ENCODE results near the gene ABCC5. TPM values are rescaled to one million over a fixed set of nuclear protein-coding genes. Genes with fewer than 3 reads are reported as not detected.

The ABCC5 gene
- total RNA-seq, 1 donor from 2014 or later, result 39.0 TPM

GRCh38 chr3:184002469-184002868 lies 15.2 kb downstream of the ABCC5 start:
- peaks cover 9% of the 10 kb centered on the region for H3K4me1 Mint-ChIP-seq (ENCODE audit: unreplicated experiment)
- no peak for TF ChIP-seq CTCF (IDR thresholded peaks at IDR 0.05)
- H3K27ac Mint-ChIP-seq (ENCODE audit: unreplicated experiment), result no peak overlapping the region
- no peaks in the 10 kb centered on the region for H3K9me3 Mint-ChIP-seq (ENCODE audit: unreplicated experiment)
- no peaks in the 10 kb centered on the region for H3K27me3 Mint-ChIP-seq (ENCODE audit: unreplicated experiment)
- H3K36me3 Mint-ChIP-seq (ENCODE audit: unreplicated experiment), result peaks cover 23% of the 10 kb centered on the region
- no peak for DNase-seq (ENCODE audit: extremely low spot score, unreplicated experiment)
- no peak overlapping the region for H3K4me3 Mint-ChIP-seq (ENCODE audit: unreplicated experiment)

- peaks cover 9% of the 10 kb centered on the region for H3K4me1 Mint-ChIP-seq (ENCODE audit: unreplicated experiment)
- H3K9me3 Mint-ChIP-seq (ENCODE audit: unreplicated experiment), result no peaks in the 10 kb centered on the region
- peaks cover 22% of the 10 kb centered on the region for H3K36me3 Mint-ChIP-seq (ENCODE audit: unreplicated experiment)
- no peak overlapping the region for H3K27ac Mint-ChIP-seq (ENCODE audit: unreplicated experiment)
- H3K27me3 Mint-ChIP-seq (ENCODE audit: unreplicated experiment), result no peaks in the 10 kb centered on the region
- no peak for DNase-seq (ENCODE audit: extremely low spot score, unreplicated experiment)
- no peak for TF ChIP-seq CTCF (IDR thresholded peaks at IDR 0.05)
- H3K4me3 Mint-ChIP-seq (ENCODE audit: unreplicated experiment), result no peak overlapping the region
Measured at GRCh38 chr3:184001761-184002160, 15.9 kb downstream of the ABCC5 start.

GRCh38 chr3:183991403-183991802 lies 26.3 kb downstream of the ABCC5 start:
- TF ChIP-seq CTCF (IDR thresholded peaks at IDR 0.05), result no peak
- Mint-ChIP-seq H3K4me3 (ENCODE audit: unreplicated experiment) (no peak overlapping the region), H3K9me3 (ENCODE audit: unreplicated experiment) (no peaks in the 10 kb centered on the region), H3K36me3 (ENCODE audit: unreplicated experiment) (peaks cover 26% of the 10 kb centered on the region), H3K4me1 (ENCODE audit: unreplicated experiment) (no peaks in the 10 kb centered on the region), H3K27me3 (ENCODE audit: unreplicated experiment) (no peaks in the 10 kb centered on the region), H3K27ac (ENCODE audit: unreplicated experiment) (no peak overlapping the region)
- DNase-seq (ENCODE audit: extremely low spot score, unreplicated experiment), result no peak

DNA sequence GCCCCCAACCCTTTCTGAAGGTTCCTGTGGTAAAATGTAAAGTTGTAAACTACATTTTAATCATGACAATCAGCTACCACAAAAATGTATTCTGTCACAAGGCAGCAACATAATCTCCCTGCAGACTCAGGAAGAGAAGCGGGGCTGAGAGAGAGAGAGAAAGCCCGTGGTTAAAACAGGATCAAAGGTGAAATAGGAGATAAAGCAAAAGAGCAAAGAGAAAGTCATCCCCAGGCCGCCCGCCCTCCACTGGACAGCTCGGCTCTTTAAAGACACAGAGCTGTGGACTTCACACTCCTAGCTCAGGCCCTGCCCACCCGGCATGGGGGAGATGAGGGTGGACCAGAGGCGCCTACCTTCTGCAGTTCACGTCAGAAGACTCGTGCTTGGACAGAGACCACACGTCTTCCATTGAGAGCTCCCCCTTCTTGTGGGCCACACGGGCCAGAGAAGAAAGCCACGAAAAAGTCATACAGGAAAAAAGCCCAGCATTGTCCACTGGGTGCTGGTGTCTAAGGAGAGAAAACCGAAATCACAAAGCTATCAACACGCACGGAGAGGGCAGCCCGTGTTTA lies 29.4 kb downstream of the ABCC5 start:
- Mint-ChIP-seq H3K27ac (ENCODE audit: unreplicated experiment) (no peak overlapping the region), H3K36me3 (ENCODE audit: unreplicated experiment) (peaks cover 42% of the 10 kb centered on the region), H3K4me1 (ENCODE audit: unreplicated experiment) (peaks cover 16% of the 10 kb centered on the region), H3K9me3 (ENCODE audit: unreplicated experiment) (no peaks in the 10 kb centered on the region), H3K4me3 (ENCODE audit: unreplicated experiment) (no peak overlapping the region), H3K27me3 (ENCODE audit: unreplicated experiment) (no peaks in the 10 kb centered on the region)
- no peak for TF ChIP-seq CTCF (IDR thresholded peaks at IDR 0.05)
- DNase-seq (ENCODE audit: extremely low spot score, unreplicated experiment), result no peak

- H3K9me3 Mint-ChIP-seq (ENCODE audit: unreplicated experiment), result no peaks in the 10 kb centered on the region
- no peak for TF ChIP-seq CTCF (IDR thresholded peaks at IDR 0.05)
- no peak for DNase-seq (ENCODE audit: extremely low spot score, unreplicated experiment)
- no peak overlapping the region for H3K4me3 Mint-ChIP-seq (ENCODE audit: unreplicated experiment)
- no peak overlapping the region for H3K27ac Mint-ChIP-seq (ENCODE audit: unreplicated experiment)
- H3K4me1 Mint-ChIP-seq (ENCODE audit: unreplicated experiment), result peaks cover 16% of the 10 kb centered on the region
- H3K36me3 Mint-ChIP-seq (ENCODE audit: unreplicated experiment), result peaks cover 51% of the 10 kb centered on the region
- H3K27me3 Mint-ChIP-seq (ENCODE audit: unreplicated experiment), result no peaks in the 10 kb centered on the region
Measured at GRCh38 chr3:183987000-183987600, 30.6 kb downstream of the ABCC5 start.
